GM04503 (cell line): ENCODE measurements around the gene KCNAB1.

ENCODE experiments used
- DNase-seq: peaks from one replicate; pipeline ENCODE4 v3.0.0-alpha.2; 2012; ENCODE audit warnings: low read depth

KCNAB1 gene

GRCh38 chr3:156376199-156376598 lies 255.8 kb downstream of the KCNAB1 start:
- no peak for DNase-seq

DNA sequence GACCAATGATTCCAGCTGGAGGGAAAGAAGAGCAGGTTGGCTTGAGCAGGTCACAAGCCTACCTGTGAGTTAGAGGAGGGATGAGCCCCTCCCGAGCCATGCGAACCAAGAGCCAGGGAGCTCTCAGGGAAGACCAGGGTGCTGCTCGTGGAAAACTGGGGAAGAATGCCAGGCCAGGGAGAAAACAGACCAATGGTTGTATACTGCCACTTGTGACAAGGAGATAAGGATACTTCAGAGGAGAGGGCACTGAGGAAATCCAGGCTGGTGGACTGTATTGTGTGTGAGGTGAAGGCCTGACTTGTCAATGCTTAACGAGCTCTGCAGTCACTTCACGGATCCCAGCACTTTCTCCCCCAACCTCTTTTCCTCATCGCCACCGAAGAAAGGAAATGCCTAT lies 256.9 kb downstream of the KCNAB1 start:
- no peak for DNase-seq

- DNase-seq, result no peak
These were observed 257.3 kb downstream of the KCNAB1 start for GRCh38 chr3:156377718-156378117.

GRCh38 chr3:156378871-156379270 lies 258.5 kb downstream of the KCNAB1 start:
- DNase-seq, result no peak

GRCh38 chr3:156379327-156379726 lies 258.9 kb downstream of the KCNAB1 start:
- no peak for DNase-seq

DNA sequence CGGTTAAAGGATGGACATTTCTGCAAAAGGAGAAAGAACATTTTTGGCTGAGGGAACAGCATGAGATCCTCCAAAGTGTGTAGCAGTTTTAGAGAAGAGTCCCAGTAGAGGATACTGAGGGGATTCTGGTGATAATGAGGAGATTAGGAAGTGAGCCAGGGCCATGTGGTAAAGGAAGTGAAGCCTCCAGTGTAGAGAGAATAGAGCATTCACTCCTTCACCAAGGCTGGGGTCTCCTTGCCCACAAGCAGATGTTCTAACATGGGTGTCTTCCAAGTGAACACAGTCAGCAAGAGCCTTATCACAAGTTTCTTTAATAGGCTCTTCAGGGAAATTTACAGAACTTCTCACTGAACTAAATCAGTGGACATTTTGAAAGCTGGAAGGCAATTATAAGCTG lies 260.9 kb downstream of the KCNAB1 start:
- DNase-seq, result no peak

GRCh38 chr3:156382458-156383346 lies 262.3 kb downstream of the KCNAB1 start:
- DNase-seq, result no peak

DNA sequence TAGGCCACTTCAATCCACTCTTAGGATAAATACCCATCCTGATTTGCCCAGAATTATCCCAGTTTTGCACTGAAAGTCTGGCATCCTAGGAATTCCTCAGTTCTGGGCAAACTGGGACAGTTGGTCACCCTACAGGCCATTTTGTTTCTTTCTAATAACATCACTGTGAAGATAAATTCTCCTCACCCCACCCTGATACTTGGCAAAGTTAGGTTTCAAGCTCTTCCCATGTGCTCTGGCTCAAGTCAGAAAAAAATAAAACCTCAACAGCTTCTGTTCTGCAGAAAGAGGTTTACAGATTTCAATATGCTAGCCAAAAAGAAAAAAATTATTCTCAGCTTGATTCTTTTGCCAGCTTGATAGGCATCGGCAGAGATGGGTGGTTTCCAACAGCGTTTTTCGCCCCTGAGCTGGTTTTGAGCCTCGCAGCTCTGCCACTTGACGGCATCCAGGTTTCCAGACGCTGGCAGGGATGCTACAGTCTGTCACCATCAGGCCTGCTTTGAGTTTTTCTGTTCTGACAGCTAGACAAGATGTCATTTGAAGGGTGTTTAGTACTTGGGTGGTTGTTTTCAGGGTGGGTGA lies 263.2 kb downstream of the KCNAB1 start:
- no peak for DNase-seq

GRCh38 chr3:156388497-156389448 lies 268.4 kb downstream of the KCNAB1 start:
- peak; percentile 99 for DNase-seq

DNA sequence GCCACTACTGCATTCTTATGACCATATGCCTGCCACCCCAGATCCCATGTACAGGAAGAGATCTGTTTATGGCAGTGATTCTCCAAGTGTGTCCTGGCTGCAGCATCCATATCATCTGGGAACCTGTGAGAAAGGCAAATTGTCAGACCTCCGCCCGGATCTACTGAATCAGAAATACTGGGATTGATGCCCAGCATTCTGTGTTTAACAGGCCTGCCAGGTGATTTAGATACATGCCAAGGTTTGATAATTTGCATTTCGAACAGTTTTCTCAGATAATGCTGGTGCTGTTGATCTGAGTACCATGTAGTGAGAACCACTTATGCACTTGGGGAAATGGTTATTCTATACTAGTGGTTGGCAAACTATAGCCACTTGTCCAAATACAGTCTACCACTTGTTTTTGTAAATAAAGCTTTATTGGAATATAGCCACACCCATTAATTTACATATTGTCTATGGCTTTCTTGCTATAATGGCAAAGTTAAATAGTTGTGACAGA lies 269.1 kb downstream of the KCNAB1 start:
- DNase-seq, result no peak

DNA sequence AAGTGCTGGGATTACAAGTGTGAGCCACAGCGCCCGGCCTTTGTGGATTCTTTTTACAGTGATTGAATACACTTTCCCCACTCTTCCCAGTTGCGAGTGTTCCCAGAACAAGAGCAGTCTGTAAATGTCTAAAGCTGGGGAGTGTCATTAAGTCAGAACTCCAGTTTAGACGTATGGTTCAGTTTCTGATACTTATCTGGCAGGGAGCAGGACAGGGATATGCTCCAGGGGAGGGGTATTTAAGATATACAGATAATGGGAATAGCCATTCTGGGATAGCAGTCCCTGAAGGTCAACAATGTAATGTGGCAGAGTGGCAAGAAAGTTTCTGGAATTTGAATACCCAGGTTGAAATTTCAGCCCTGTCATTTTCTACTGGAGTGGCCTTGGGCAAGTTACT lies 270.5 kb downstream of the KCNAB1 start:
- no peak for DNase-seq

- DNase-seq, result no peak
These were observed 275.8 kb downstream of the KCNAB1 start for GRCh38 chr3:156395961-156396710.

DNA sequence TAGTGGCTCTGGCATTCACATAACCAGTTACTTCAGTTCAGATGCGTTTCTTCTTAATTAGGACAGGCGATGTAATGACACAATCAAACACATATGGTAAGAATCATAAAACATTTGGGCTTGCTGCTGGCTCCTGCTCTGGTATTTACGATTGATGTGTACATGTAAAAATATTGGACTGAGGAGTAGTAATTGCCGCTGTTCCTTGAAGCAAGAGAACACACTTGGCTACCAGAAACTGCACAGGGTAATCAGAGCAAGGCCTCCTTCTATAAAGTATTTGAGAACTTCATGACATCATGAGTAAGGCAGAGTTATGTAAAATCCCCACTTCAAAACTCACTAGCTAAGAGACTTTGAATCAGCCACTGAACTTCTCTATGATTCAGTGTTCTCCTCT lies 276.5 kb downstream of the KCNAB1 start:
- peak; percentile 60 for DNase-seq

- DNase-seq, result no peak
These were observed 277.2 kb downstream of the KCNAB1 start for GRCh38 chr3:156397534-156397933.

- no peak for DNase-seq
These were observed 279.7 kb downstream of the KCNAB1 start for GRCh38 chr3:156400062-156400461.

GRCh38 chr3:156400735-156401134 lies 280.4 kb downstream of the KCNAB1 start:
- no peak for DNase-seq

DNA sequence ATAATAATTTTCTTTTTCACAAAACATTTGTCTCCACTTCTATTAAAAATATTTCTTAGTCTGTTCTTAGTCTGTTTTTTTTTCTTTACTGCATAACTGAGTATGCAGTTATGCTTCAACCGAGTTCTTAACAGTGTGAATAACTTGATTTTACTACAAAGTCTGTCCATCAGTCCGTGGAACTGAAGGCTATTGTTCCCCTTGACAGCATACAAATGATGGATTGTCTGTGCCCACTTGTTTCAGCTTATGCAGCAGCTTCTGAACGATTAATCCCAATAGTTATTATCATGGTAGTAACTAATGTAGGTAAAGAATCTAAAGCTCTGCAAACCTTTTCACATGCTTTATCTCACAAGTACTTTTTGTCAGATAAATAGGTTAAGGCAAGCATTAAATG lies 283.8 kb downstream of the KCNAB1 start:
- no peak for DNase-seq

- DNase-seq, result no peak
These were observed 286.0 kb downstream of the KCNAB1 start for GRCh38 chr3:156406393-156406792.

- no peak for DNase-seq
These were observed 287.3 kb downstream of the KCNAB1 start for GRCh38 chr3:156407617-156408225.

GRCh38 chr3:156409694-156410093 lies 289.3 kb downstream of the KCNAB1 start:
- no peak for DNase-seq

DNA sequence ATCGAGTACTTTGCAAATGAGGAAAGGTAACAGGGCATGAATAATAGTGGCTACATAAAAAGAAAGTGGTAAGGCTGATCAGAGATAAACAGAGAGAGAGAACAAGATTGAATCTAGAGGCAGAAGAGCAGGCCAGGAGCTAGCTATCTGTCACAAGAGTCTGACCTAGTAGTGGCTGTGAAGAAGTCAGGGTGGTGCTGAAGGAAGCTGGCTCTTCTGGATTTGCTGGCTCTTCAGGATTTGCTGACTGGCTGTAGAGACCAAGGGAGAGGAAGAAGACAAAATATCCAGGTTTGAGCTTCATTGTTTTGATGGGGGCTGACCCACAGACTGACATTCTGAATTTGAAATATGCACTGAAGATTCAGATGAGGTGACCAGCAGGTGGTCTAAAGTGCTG lies 292.2 kb downstream of the KCNAB1 start:
- no peak for DNase-seq
